ENCODE results near the gene RBM3.

Gene RBM3

DNA sequence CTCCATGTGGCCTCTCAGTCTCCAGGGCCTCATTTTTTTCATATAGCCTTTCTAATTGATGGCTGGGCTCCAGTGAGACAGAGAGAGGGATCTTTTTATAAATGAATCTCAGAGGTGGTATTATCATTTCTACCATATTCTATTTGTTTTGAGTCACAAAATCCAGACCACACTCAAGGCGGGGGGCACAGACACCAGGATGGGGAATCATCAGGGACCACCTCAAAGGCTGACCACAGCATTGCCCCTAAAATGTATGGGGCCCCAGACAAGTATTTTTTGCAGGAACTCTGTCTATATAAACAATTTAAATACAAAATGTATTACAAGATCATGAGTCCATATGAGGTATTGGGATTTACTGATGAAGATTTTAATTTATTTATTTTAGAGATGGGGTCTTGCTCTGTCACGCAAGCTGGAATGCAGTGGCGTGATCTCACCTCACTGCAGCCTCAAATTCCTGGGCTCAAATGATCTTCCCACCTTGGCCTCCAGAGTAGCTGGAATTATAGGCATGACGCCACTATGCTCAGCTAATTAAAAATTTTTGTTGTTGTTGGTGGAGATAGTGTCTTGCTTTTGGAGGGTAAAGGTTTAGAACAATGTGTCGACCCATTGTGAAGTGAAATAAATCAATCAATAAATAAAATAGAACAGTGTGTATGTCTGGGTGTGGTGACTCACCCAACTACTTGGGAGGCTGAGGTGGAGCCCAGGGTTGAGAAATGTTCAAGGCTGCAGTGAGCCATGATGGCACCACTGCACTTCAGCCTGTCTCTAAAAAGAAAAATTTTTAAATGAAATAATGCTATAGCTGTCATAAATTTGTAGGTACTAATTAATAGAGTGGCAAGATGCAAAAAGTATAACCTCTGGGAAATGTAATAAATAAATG is 52.4 kb downstream of the RBM3 start:
- no peak for DNase-seq

Measured in RPMI8226 (cell line).